Right cardiac atrium (tissue), 5 donors: ENCODE measurements around the gene THAP11. TPM values are rescaled to one million over a fixed set of nuclear protein-coding genes. Genes with fewer than 3 reads are reported as not detected.

Experiments
- ATAC-seq, 2 donors: fragments of 200-7000 bp; cut with Tn5 transposase; one replicate each; pipeline versions ENCODE4 v1.8.0 to v1.9.1; 2020; ENCODE audit warnings: moderate library complexity in 2 of 2, mild to moderate bottlenecking in 1 of 2
- DNase-seq, 3 donors: peaks; one replicate each; pipeline ENCODE4 v3.0.0-alpha.2; 2020
- H3K27ac ChIP-seq: one replicate; pipeline ENCODE4 v1.5.1; 2013; ENCODE audit warnings: mild to moderate bottlenecking, low read length, control low read depth, moderate library complexity
- H3K27me3 ChIP-seq: one replicate; pipeline ENCODE4 v1.6.1; 2013; ENCODE audit not compliant: control insufficient read depth, insufficient read depth
- H3K4me1 ChIP-seq: one replicate; pipeline ENCODE4 v1.6.1; 2013; ENCODE audit warnings: low read length; ENCODE audit not compliant: control insufficient read depth, insufficient read depth
- H3K4me3 ChIP-seq: one replicate; pipeline ENCODE4 v1.5.1; 2013; ENCODE audit warnings: low read length, control low read depth
- H3K9me3 ChIP-seq: one replicate; pipeline ENCODE4 v1.6.1; 2013; ENCODE audit warnings: low read length; ENCODE audit not compliant: control insufficient read depth
- WGBS: extraction: QIAGEN DNeasy Blood & Tissue Kit; methylation state at CpG from one replicate; pipeline ENCODE4 v1.1.7; 2013; 5-methylcytosine and 5-hydroxymethylcytosine counted together
- intact Hi-C, 4 donors: fragments of 100-400 bp; cut with DNase I; formaldehyde crosslinking; loops; one replicate each; pipeline versions ENCODE4 v1.11.0 to v1.14.0; 2022 to 2023
- long read RNA-seq, 4 donors: library from polyadenylated mRNA; unstranded; transcript quantifications; one replicate each; pipeline ENCODE4 v2.0.0, GENCODE V29; 2020 to 2021
- polyA plus RNA-seq: library from polyadenylated mRNA; stranded (reverse); fragments of 200-250 nt; gene quantifications from one replicate; pipeline ENCODE4 v1.2.3, GENCODE V29; 2013
- total RNA-seq, 4 donors: library from RNA; stranded (reverse); fragmentation: NEBNext Ultra II Directional; extraction: Animal tissue kit (Norgen Biotek cat#: 25700); gene quantifications; one replicate each; pipeline ENCODE4 v1.2.1, GENCODE V29; 2021
- donor health status: healthy with polysubstance abuse.
- donor health status: DM: no; HTN: yes; CAD: no.
- donor health status: DM: no; HTN: no; CAD: no.
- donor health status: DM: no; HTN: yes; CAD: no; lungs with severe emphysema.
- donor health status: DM: yes; HTN: yes; CAD: no.

THAP11 gene
- total RNA-seq (10 to 100 TPM; 27.5 to 34.0 (median 32.0) TPM), polyA plus RNA-seq (20.8 TPM)
- long read RNA-seq, donor 1, transcript THAP11-201 (1 exons, 2,114 nt) = major isoform, 195 of 197 reads
- long read RNA-seq, donor 1, partial matches to known transcripts = 0 of 197 reads
- long read RNA-seq, donor 1, other reads (novel, unspliced or antisense) = 2 of 197 reads
- long read RNA-seq, donor 2, transcript THAP11-201 (1 exons, 2,114 nt) = major isoform, 83 of 84 reads
- long read RNA-seq, donor 2, partial matches to known transcripts = 0 of 84 reads
- long read RNA-seq, donor 2, other reads (novel, unspliced or antisense) = 1 of 84 reads
- long read RNA-seq, donor 3, transcript THAP11-201 (1 exons, 2,114 nt) = major isoform, 53 of 53 reads
- long read RNA-seq, donor 3, partial matches to known transcripts = 0 of 53 reads
- long read RNA-seq, donor 3, other reads (novel, unspliced or antisense) = 0 of 53 reads
- long read RNA-seq, donor 4, transcript THAP11-201 (1 exons, 2,114 nt) = major isoform, 84 of 87 reads
- long read RNA-seq, donor 4, partial matches to known transcripts = 0 of 87 reads
- long read RNA-seq, donor 4, other reads (novel, unspliced or antisense) = 3 of 87 reads

- no peaks in the 10 kb centered on the region for H3K27me3 ChIP-seq
- no peaks in the 10 kb centered on the region for H3K9me3 ChIP-seq
- ATAC-seq (peak; percentile 80 to 82), DNase-seq (peak; percentile 94 to 97 (median 97))
- peak within 1 kb of the TSS; percentile 60 for H3K4me3 ChIP-seq
- intact Hi-C loops = no loop called here
- H3K4me1 ChIP-seq = peaks cover 7% of the 10 kb centered on the region
- peak within 1 kb of the TSS; percentile 97 for H3K27ac ChIP-seq
- under 1% methylated on average over 83 of the region's 83 CpGs for WGBS
Observed at GRCh38 chr16:67841816-67842508, at the start of gene THAP11. Gene THAP11, plus strand, starts transcription at chr16:67842320. Its CDS starts 235 bp downstream, at chr16:67842555.

- no peak for ATAC-seq
- no peaks in the 10 kb centered on the region for H3K4me1 ChIP-seq
- H3K27ac ChIP-seq = no peak overlapping the region
- intact Hi-C loops = no loop called here
- H3K9me3 ChIP-seq = no peaks in the 10 kb centered on the region
- no peaks in the 10 kb centered on the region for H3K27me3 ChIP-seq
- DNase-seq = no peak
- no peak overlapping the region for H3K4me3 ChIP-seq
- WGBS = 98% methylated on average over 5 of the region's 5 CpGs
Observed at GRCh38 chr16:67796099-67796718, 45.9 kb upstream of the THAP11 start.

- DNase-seq (peak in 1 of 3 donors; percentile 43), ATAC-seq (peak; percentile 74 to 76)
- Histone ChIP-seq H3K4me1 (peaks cover 3% of the 10 kb centered on the region), H3K27ac (peak overlapping the region; percentile 2), H3K9me3 (no peaks in the 10 kb centered on the region), H3K27me3 (no peaks in the 10 kb centered on the region), H3K4me3 (no peak overlapping the region)
- intact Hi-C loops = loop anchor here in 1 of 4 donors (10.0 kb wide), 1 partner anchor 126 kb away; no protein-coding TSS in a partner anchor
- 71% methylated on average over 7 of the region's 7 CpGs for WGBS
Observed at GRCh38 chr16:67800338-67800926, 41.7 kb upstream of the THAP11 start.

- ATAC-seq (no peak), DNase-seq (no peak)
- WGBS = 90% methylated on average over 1 of the region's 1 CpG
- H3K27ac ChIP-seq = no peak overlapping the region
- no peaks in the 10 kb centered on the region for H3K27me3 ChIP-seq
- intact Hi-C loops = loop anchor here in 1 of 4 donors (10.0 kb wide), 1 partner anchor 126 kb away; no protein-coding TSS in a partner anchor
- no peaks in the 10 kb centered on the region for H3K9me3 ChIP-seq
- no peak overlapping the region for H3K4me3 ChIP-seq
- H3K4me1 ChIP-seq = peaks cover 3% of the 10 kb centered on the region
Observed at GRCh38 chr16:67801241-67801640, 40.9 kb upstream of the THAP11 start.

- H3K9me3 ChIP-seq = no peaks in the 10 kb centered on the region
- H3K27ac ChIP-seq = no peak overlapping the region
- 88% methylated on average over 2 of the region's 2 CpGs for WGBS
- H3K4me1 ChIP-seq = peaks cover 3% of the 10 kb centered on the region
- intact Hi-C loops = loop anchor here in 1 of 4 donors (10.0 kb wide), 1 partner anchor 127 kb away; no protein-coding TSS in a partner anchor
- DNase-seq (no peak), ATAC-seq (no peak)
- no peak overlapping the region for H3K4me3 ChIP-seq
- no peaks in the 10 kb centered on the region for H3K27me3 ChIP-seq
Observed at GRCh38 chr16:67801883-67802282, 40.2 kb upstream of the THAP11 start.

- DNase-seq (no peak), ATAC-seq (no peak)
- Histone ChIP-seq H3K4me1 (peaks cover 3% of the 10 kb centered on the region), H3K27ac (no peak overlapping the region), H3K27me3 (no peaks in the 10 kb centered on the region), H3K9me3 (no peaks in the 10 kb centered on the region), H3K4me3 (no peak overlapping the region)
- intact Hi-C loops = loop anchor here in 1 of 4 donors (10.0 kb wide), 1 partner anchor 129 kb away; no protein-coding TSS in a partner anchor
- WGBS = 93% methylated on average over 3 of the region's 3 CpGs
Observed at GRCh38 chr16:67803894-67804293, 38.2 kb upstream of the THAP11 start.

- WGBS = 89% methylated on average over 4 of the region's 4 CpGs
- Histone ChIP-seq H3K9me3 (no peaks in the 10 kb centered on the region), H3K27ac (no peak overlapping the region), H3K4me1 (peaks cover 3% of the 10 kb centered on the region), H3K4me3 (no peak overlapping the region), H3K27me3 (no peaks in the 10 kb centered on the region)
- ATAC-seq (no peak), DNase-seq (no peak)
- intact Hi-C loops = loop anchor here in 1 of 4 donors (10.0 kb wide), 1 partner anchor 130 kb away; no protein-coding TSS in a partner anchor
Observed at GRCh38 chr16:67804853-67805542, 37.1 kb upstream of the THAP11 start.

- intact Hi-C loops = loop anchor here in 1 of 4 donors (10.0 kb wide), 1 partner anchor 131 kb away; no protein-coding TSS in a partner anchor
- H3K9me3 ChIP-seq = no peaks in the 10 kb centered on the region
- peak; percentile 5 to 17 for ATAC-seq
- H3K27ac ChIP-seq = peak overlapping the region; percentile 54
- no peaks in the 10 kb centered on the region for H3K27me3 ChIP-seq
- peak overlapping the region; percentile 69 for H3K4me3 ChIP-seq
- H3K4me1 ChIP-seq = peaks cover 3% of the 10 kb centered on the region
- under 1% methylated on average over 26 of the region's 26 CpGs for WGBS
- peak in 2 of 3 donors; percentile 33 to 71 for DNase-seq
Observed at GRCh38 chr16:67805718-67806427, 36.2 kb upstream of the THAP11 start.

GRCh38 chr16:67806428-67807147, 35.5 kb upstream of the THAP11 start, which contains the start of the genes RANBP10 and TSNAXIP1:
Gene RANBP10, minus strand, starts transcription at chr16:67806560. Its CDS starts 24 bp downstream, at chr16:67806536.
Gene TSNAXIP1, plus strand, starts transcription at chr16:67806889. Its CDS starts 261 bp downstream, at chr16:67807150.
- peak; percentile 97 to 98 (median 98) for DNase-seq
- H3K4me3 ChIP-seq = peak within 1 kb of the TSS; percentile 69
- WGBS = under 1% methylated on average over 54 of the region's 54 CpGs
- intact Hi-C loops = loop anchor here in 1 of 4 donors (10.0 kb wide), 1 partner anchor 132 kb away; no protein-coding TSS in a partner anchor
- ATAC-seq = peak; percentile 99
- peaks cover 3% of the 10 kb centered on the region for H3K4me1 ChIP-seq
- peak within 1 kb of the TSS; percentile 61 for H3K27ac ChIP-seq
- H3K27me3 ChIP-seq = no peaks in the 10 kb centered on the region
- H3K9me3 ChIP-seq = no peaks in the 10 kb centered on the region
